SK-N-SH treated with all-trans-retinoic acid at 6 μM for 48 hours (cell line): ENCODE data around the gene RIMS3.

Experiments
- ARNTL ChIP-seq: fragments of 450-650 bp; formaldehyde crosslinking; IDR thresholded peaks from 2 replicates; pipeline ENCODE4 v1.5.0; 2020; ENCODE audit warnings: low read depth, mild to moderate bottlenecking, moderate library complexity, borderline replicate concordance
- BACH2 ChIP-seq: fragments of 250-450 bp; sonication (Bioruptor Pico); IDR thresholded peaks from 2 replicates; pipeline ENCODE4 v1.9.0; 2021; ENCODE audit warnings: mild to moderate bottlenecking, borderline replicate concordance
- GLIS3 ChIP-seq: fragments of 250-450 bp; sonication (Bioruptor Pico); IDR thresholded peaks from 2 replicates; pipeline ENCODE4 v1.5.0; 2020; ENCODE audit warnings: mild to moderate bottlenecking, moderate library complexity
- ISL1 ChIP-seq: fragments of 250-450 bp; sonication (Bioruptor Pico); IDR thresholded peaks from 2 replicates; pipeline ENCODE4 v2.1.2; 2022; ENCODE audit warnings: mild to moderate bottlenecking, moderate library complexity
- ZFP3 ChIP-seq: fragments of 250-450 bp; sonication (Bioruptor Pico); IDR thresholded peaks from 2 replicates; pipeline ENCODE4 v1.5.0; 2020; ENCODE audit warnings: mild to moderate bottlenecking, moderate library complexity
- ZNF565 ChIP-seq: fragments of 450-650 bp; formaldehyde crosslinking; conservative IDR thresholded peaks from 2 replicates; pipeline ENCODE4 v1.5.0; 2020; ENCODE audit warnings: low read depth, mild to moderate bottlenecking, moderate library complexity
- TF ChIP-seq, protein P1 (sequence below): fragments of 250-450 bp; sonication (Bioruptor Pico); IDR thresholded peaks from 2 replicates; pipeline ENCODE4 v1.8.0; 2020; ENCODE audit warnings: mild to moderate bottlenecking, moderate library complexity, borderline replicate concordance

DNA sequence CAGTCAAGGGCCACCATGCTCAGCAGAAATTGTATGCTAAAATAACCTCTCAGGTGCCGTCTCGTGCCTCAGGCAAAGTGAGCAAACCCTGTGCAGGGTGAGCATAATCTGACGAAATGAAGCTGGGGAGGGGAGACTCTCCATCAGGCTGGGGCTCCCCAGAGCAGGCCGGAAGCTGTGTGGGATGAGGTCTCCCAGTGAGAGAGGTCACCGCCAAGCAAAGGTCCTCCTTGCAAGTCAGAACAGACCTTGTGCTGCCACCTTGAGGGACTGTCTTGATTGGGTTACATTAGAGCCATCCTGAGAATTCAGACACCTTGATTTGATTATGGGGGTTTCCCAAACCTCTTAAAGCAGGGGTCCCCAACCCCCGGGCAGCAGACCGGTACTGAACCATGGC, 69.9 kb downstream of the RIMS3 start:
- no peak for TF ChIP-seq GLIS3 (CRISPR knock-in tag)
- TF ChIP-seq ZFP3 (CRISPR knock-in tag), result no peak
- no peak for TF ChIP-seq BACH2
- TF ChIP-seq ZNF565 (CRISPR knock-in tag), result no peak
- TF ChIP-seq ISL1, result no peak
- TF ChIP-seq, protein P1, sequence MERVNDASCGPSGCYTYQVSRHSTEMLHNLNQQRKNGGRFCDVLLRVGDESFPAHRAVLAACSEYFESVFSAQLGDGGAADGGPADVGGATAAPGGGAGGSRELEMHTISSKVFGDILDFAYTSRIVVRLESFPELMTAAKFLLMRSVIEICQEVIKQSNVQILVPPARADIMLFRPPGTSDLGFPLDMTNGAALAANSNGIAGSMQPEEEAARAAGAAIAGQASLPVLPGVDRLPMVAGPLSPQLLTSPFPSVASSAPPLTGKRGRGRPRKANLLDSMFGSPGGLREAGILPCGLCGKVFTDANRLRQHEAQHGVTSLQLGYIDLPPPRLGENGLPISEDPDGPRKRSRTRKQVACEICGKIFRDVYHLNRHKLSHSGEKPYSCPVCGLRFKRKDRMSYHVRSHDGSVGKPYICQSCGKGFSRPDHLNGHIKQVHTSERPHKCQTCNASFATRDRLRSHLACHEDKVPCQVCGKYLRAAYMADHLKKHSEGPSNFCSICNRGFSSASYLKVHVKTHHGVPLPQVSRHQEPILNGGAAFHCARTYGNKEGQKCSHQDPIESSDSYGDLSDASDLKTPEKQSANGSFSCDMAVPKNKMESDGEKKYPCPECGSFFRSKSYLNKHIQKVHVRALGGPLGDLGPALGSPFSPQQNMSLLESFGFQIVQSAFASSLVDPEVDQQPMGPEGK (CRISPR knock-in tag), result no peak
- TF ChIP-seq ARNTL (CRISPR knock-in tag), result no peak
